GM23338 (cell line): ENCODE measurements around the gene ZBTB3. TPM values are rescaled to one million over a fixed set of nuclear protein-coding genes. Genes with fewer than 3 reads are reported as not detected.

ENCODE experiments used
- ATAC-seq: fragments of 200-7000 bp; cut with Tn5 transposase; 3 replicates; pipeline ENCODE4 v1.9.1; 2020
- DNase-seq: peaks from one replicate; pipeline ENCODE4 v3.0.0-alpha.2; 2015; ENCODE audit warnings: low spot score
- H2AFZ ChIP-seq: fragments of 200-600 bp; sonication (generic); 2 replicates; pipeline ENCODE4 v1.8.0; 2016; ENCODE audit warnings: antibody characterized with exemption, mild to moderate bottlenecking, moderate library complexity
- H3F3A ChIP-seq: fragments of 200-600 bp; sonication (generic); replicated peaks from 2 replicates; pipeline ENCODE4 v1.8.0; 2017; ENCODE audit warnings: antibody characterized with exemption, mixed run types, low read depth
- H3K27ac ChIP-seq: fragments of 200-600 bp; sonication (generic); 2 replicates; pipeline ENCODE4 v1.6.1; 2016; ENCODE audit warnings: low read depth
- H3K27me3 ChIP-seq: fragments of 200-600 bp; sonication (generic); 2 replicates; pipeline ENCODE4 v1.8.0; 2016; ENCODE audit warnings: mild to moderate bottlenecking, mixed run types, moderate library complexity; ENCODE audit not compliant: insufficient read depth
- H3K36me3 ChIP-seq: fragments of 200-600 bp; sonication (generic); 2 replicates; pipeline ENCODE4 v1.8.0; 2016; ENCODE audit warnings: mild to moderate bottlenecking; ENCODE audit not compliant: insufficient read depth
- H3K4me1 ChIP-seq: fragments of 200-600 bp; sonication (generic); 2 replicates; pipeline ENCODE4 v1.8.0; 2016; ENCODE audit warnings: mild to moderate bottlenecking, moderate library complexity; ENCODE audit not compliant: insufficient read depth
- H3K4me2 ChIP-seq: fragments of 200-600 bp; sonication (generic); 2 replicates; pipeline ENCODE4 v1.7.1; 2017; ENCODE audit warnings: mixed run types
- H3K4me3 ChIP-seq: fragments of 200-600 bp; sonication (generic); 2 replicates; pipeline ENCODE4 v1.6.1; 2016; ENCODE audit warnings: mixed run types
- H3K79me2 ChIP-seq: fragments of 200-600 bp; sonication (generic); replicated peaks from 2 replicates; pipeline ENCODE4 v1.8.0; 2017; ENCODE audit warnings: mild to moderate bottlenecking; ENCODE audit not compliant: insufficient read depth
- H3K9me2 ChIP-seq: fragments of 200-600 bp; sonication (generic); 2 replicates; pipeline ENCODE4 v1.8.0; 2017; ENCODE audit not compliant: insufficient read depth
- H4K20me1 ChIP-seq: fragments of 200-600 bp; sonication (generic); replicated peaks from 2 replicates; pipeline ENCODE4 v1.8.0; 2017; ENCODE audit warnings: mild to moderate bottlenecking; ENCODE audit not compliant: insufficient read depth
- H3K27ac Mint-ChIP-seq: 2 replicates; pipeline ENCODE4 v1.8.0; 2020; ENCODE audit warnings: inconsistent platforms, mild to moderate bottlenecking, moderate library complexity, mixed read lengths
- H3K27me3 Mint-ChIP-seq: 3 replicates; pipeline ENCODE4 v1.8.0; 2022; ENCODE audit warnings: low read depth, mild to moderate bottlenecking, moderate library complexity, mixed read lengths, inconsistent platforms; ENCODE audit not compliant: insufficient read depth, poor library complexity
- H3K36me3 Mint-ChIP-seq: 3 replicates; pipeline ENCODE4 v1.8.0; 2021; ENCODE audit warnings: low read depth, mild to moderate bottlenecking, inconsistent platforms, moderate library complexity, mixed read lengths
- H3K4me1 Mint-ChIP-seq: 3 replicates; pipeline ENCODE4 v1.8.0; 2020; ENCODE audit warnings: mild to moderate bottlenecking, inconsistent platforms, mixed read lengths
- H3K4me3 Mint-ChIP-seq: 3 replicates; pipeline ENCODE4 v1.8.0; 2021; ENCODE audit warnings: moderate library complexity, mild to moderate bottlenecking, inconsistent platforms, mixed read lengths
- H3K9me3 Mint-ChIP-seq: 3 replicates; pipeline ENCODE4 v1.8.0; 2020; ENCODE audit warnings: moderate library complexity, mild to moderate bottlenecking, inconsistent platforms, mixed read lengths
- CREB1 ChIP-seq: fragments of 250-450 bp; sonication (Bioruptor Pico); IDR thresholded peaks from 2 replicates; pipeline ENCODE4 v1.5.0; 2020; ENCODE audit warnings: low read depth, mild to moderate bottlenecking, moderate library complexity
- EZH2 ChIP-seq: fragments of 200-600 bp; sonication (generic); IDR thresholded peaks from one replicate; pipeline ENCODE4 v1.8.0; 2017; ENCODE audit warnings: antibody characterized with exemption, mild to moderate bottlenecking, low read depth; ENCODE audit not compliant: unreplicated experiment
- POLR2AphosphoS5 ChIP-seq: IDR thresholded peaks from 2 replicates; pipeline ENCODE4 v1.6.1; 2016; ENCODE audit warnings: antibody characterized with exemption, low read depth
- polyA plus RNA-seq: library from polyadenylated mRNA; unstranded; fragments of >200 nt; fragmentation: Nextera tagmentation; extraction: Ambion mirVana; gene quantifications from 2 replicates; pipeline ENCODE4 v1.2.1, GENCODE V29; 2016
- total RNA-seq: library from RNA; depleted of rRNA; stranded (reverse); fragments of >200 nt; shearing (Covaris generic); gene quantifications from 2 replicates; pipeline ENCODE4 v1.2.3, GENCODE V29; 2014
- TF ChIP-seq, protein P1 (sequence below): IDR thresholded peaks from 2 replicates; pipeline ENCODE4 v1.6.1; 2016; ENCODE audit warnings: antibody characterized with exemption
- TF ChIP-seq, protein P2 (sequence below): IDR thresholded peaks from one replicate; pipeline ENCODE4 v1.6.1; 2018; ENCODE audit warnings: antibody characterized with exemption; ENCODE audit not compliant: unreplicated experiment
- TF ChIP-seq, protein P3 (sequence below): fragments of 250-450 bp; sonication (Bioruptor Pico); IDR thresholded peaks from 2 replicates; pipeline ENCODE4 v1.5.0; 2020; ENCODE audit warnings: mild to moderate bottlenecking, moderate library complexity

Gene ZBTB3
- total and polyA plus RNA-seq, 2 experiments from 2014 or later = 47.8 to 82.6 TPM

DNA sequence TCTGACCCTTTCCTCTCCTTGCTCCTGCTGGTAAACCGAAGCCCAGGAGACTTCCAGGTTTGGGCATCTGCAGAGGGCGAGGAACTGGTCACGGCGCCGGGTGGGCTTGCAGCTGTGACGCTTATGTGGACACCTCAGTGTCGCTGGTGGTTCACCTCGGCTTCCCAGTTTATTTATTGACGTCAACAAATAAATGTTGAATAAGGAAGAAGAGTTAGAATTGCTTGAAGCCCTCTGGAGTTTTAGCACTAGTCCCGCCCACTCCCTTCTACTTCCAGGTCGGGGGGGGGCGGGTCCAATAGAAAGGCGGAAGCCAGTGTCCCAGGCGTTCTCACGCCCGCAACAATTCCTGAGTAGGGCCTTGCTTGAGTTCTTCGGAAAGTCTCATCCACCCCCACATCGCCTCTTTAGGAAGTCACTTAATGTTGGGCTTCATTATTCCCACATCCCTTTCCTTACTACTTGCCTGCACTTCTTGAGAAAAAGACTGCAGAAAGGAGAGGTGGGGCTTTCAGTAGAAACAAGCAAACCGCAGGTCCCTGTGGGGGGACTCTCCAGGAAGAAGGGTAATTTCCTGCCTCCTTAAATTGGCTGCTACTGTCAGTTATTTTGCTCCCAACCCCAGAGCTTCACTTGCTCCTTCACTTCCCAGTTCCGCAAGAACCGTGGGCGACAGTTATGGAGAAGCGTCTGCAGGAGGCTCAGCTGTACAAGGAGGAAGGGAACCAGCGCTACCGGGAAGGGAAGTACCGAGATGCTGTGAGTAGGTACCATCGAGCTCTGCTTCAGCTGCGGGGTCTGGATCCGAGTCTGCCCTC, 25.6 kb downstream of the ZBTB3 start, which contains the start of gene TTC9C:
Gene TTC9C, plus strand, starts transcription at position 316 of the 818 bp plus-strand sequence. Its CDS starts 363 bp downstream, at position 679.
- Mint-ChIP-seq H3K9me3 (no peaks in the 10 kb centered on the region; the same call in 2 of the 3 replicates), H3K27me3 (peaks cover 14% of the 10 kb centered on the region), H3K27ac (peak within 1 kb of the TSS; percentile 99), H3K36me3 (peaks cover 35% of the 10 kb centered on the region), H3K4me1 (peaks cover 21% of the 10 kb centered on the region), H3K4me3 (peak within 1 kb of the TSS; percentile 98)
- Histone ChIP-seq H3K4me2 (peak within 1 kb of the TSS; percentile 98), H3K4me3 (peak within 1 kb of the TSS; percentile 59), H3K79me2 (peaks cover 68% of the 10 kb centered on the region), H3K27ac (peak within 1 kb of the TSS; percentile 97), H3K27me3 (no peaks in the 10 kb centered on the region), H3K36me3 (peaks cover 15% of the 10 kb centered on the region), H4K20me1 (peaks cover 31% of the 10 kb centered on the region), H3K9me2 (no peaks in the 10 kb centered on the region), H3K4me1 (peaks cover 24% of the 10 kb centered on the region), H2AFZ (peak within 1 kb of the TSS; percentile 33; the same call in 1 of the 2 replicates), H3F3A (peaks cover 35% of the 10 kb centered on the region)
- DNase-seq (peak; percentile 94), ATAC-seq (peak; percentile 58)
- TF ChIP-seq, protein P1, sequence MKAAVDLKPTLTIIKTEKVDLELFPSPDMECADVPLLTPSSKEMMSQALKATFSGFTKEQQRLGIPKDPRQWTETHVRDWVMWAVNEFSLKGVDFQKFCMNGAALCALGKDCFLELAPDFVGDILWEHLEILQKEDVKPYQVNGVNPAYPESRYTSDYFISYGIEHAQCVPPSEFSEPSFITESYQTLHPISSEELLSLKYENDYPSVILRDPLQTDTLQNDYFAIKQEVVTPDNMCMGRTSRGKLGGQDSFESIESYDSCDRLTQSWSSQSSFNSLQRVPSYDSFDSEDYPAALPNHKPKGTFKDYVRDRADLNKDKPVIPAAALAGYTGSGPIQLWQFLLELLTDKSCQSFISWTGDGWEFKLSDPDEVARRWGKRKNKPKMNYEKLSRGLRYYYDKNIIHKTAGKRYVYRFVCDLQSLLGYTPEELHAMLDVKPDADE = peak; percentile 67; the same call in 1 of the 2 replicates
- TF ChIP-seq CREB1 (CRISPR knock-in tag) = no peak
- peak; percentile 76 for TF ChIP-seq POLR2AphosphoS5

DNA sequence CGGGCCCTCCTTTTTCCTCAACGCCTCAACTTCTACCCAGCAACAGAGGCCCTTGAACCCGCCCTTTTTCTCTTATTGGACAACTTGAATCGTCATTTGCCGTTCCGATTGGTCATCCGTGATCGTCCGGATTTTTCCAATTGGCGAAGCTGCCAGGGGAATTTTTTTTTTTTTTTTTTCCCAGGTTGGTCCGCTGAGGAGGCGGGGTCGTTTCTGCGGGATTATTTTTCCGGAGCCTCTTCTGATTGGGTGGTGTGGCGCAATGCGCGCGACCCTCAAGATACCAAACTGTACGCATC, 26.1 kb downstream of the ZBTB3 start:
- Mint-ChIP-seq H3K27me3 (peaks cover 14% of the 10 kb centered on the region), H3K36me3 (peaks cover 35% of the 10 kb centered on the region), H3K9me3 (no peaks in the 10 kb centered on the region; the same call in 2 of the 3 replicates), H3K4me1 (peaks cover 21% of the 10 kb centered on the region), H3K27ac (peak overlapping the region; percentile 99), H3K4me3 (peak overlapping the region; percentile 98)
- DNase-seq = peak; percentile 99
- Histone ChIP-seq H3K27ac (peak overlapping the region; percentile 97), H4K20me1 (peaks cover 32% of the 10 kb centered on the region), H3K4me3 (peak overlapping the region; percentile 59), H3K79me2 (peaks cover 71% of the 10 kb centered on the region), H3F3A (peaks cover 38% of the 10 kb centered on the region), H3K4me1 (peaks cover 24% of the 10 kb centered on the region), H3K27me3 (no peaks in the 10 kb centered on the region), H3K36me3 (peaks cover 21% of the 10 kb centered on the region), H3K4me2 (peak overlapping the region; percentile 98), H2AFZ (no peak overlapping the region), H3K9me2 (no peaks in the 10 kb centered on the region)
- TF ChIP-seq, protein P2, sequence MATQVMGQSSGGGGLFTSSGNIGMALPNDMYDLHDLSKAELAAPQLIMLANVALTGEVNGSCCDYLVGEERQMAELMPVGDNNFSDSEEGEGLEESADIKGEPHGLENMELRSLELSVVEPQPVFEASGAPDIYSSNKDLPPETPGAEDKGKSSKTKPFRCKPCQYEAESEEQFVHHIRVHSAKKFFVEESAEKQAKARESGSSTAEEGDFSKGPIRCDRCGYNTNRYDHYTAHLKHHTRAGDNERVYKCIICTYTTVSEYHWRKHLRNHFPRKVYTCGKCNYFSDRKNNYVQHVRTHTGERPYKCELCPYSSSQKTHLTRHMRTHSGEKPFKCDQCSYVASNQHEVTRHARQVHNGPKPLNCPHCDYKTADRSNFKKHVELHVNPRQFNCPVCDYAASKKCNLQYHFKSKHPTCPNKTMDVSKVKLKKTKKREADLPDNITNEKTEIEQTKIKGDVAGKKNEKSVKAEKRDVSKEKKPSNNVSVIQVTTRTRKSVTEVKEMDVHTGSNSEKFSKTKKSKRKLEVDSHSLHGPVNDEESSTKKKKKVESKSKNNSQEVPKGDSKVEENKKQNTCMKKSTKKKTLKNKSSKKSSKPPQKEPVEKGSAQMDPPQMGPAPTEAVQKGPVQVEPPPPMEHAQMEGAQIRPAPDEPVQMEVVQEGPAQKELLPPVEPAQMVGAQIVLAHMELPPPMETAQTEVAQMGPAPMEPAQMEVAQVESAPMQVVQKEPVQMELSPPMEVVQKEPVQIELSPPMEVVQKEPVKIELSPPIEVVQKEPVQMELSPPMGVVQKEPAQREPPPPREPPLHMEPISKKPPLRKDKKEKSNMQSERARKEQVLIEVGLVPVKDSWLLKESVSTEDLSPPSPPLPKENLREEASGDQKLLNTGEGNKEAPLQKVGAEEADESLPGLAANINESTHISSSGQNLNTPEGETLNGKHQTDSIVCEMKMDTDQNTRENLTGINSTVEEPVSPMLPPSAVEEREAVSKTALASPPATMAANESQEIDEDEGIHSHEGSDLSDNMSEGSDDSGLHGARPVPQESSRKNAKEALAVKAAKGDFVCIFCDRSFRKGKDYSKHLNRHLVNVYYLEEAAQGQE = no peak
- TF ChIP-seq, protein P3, sequence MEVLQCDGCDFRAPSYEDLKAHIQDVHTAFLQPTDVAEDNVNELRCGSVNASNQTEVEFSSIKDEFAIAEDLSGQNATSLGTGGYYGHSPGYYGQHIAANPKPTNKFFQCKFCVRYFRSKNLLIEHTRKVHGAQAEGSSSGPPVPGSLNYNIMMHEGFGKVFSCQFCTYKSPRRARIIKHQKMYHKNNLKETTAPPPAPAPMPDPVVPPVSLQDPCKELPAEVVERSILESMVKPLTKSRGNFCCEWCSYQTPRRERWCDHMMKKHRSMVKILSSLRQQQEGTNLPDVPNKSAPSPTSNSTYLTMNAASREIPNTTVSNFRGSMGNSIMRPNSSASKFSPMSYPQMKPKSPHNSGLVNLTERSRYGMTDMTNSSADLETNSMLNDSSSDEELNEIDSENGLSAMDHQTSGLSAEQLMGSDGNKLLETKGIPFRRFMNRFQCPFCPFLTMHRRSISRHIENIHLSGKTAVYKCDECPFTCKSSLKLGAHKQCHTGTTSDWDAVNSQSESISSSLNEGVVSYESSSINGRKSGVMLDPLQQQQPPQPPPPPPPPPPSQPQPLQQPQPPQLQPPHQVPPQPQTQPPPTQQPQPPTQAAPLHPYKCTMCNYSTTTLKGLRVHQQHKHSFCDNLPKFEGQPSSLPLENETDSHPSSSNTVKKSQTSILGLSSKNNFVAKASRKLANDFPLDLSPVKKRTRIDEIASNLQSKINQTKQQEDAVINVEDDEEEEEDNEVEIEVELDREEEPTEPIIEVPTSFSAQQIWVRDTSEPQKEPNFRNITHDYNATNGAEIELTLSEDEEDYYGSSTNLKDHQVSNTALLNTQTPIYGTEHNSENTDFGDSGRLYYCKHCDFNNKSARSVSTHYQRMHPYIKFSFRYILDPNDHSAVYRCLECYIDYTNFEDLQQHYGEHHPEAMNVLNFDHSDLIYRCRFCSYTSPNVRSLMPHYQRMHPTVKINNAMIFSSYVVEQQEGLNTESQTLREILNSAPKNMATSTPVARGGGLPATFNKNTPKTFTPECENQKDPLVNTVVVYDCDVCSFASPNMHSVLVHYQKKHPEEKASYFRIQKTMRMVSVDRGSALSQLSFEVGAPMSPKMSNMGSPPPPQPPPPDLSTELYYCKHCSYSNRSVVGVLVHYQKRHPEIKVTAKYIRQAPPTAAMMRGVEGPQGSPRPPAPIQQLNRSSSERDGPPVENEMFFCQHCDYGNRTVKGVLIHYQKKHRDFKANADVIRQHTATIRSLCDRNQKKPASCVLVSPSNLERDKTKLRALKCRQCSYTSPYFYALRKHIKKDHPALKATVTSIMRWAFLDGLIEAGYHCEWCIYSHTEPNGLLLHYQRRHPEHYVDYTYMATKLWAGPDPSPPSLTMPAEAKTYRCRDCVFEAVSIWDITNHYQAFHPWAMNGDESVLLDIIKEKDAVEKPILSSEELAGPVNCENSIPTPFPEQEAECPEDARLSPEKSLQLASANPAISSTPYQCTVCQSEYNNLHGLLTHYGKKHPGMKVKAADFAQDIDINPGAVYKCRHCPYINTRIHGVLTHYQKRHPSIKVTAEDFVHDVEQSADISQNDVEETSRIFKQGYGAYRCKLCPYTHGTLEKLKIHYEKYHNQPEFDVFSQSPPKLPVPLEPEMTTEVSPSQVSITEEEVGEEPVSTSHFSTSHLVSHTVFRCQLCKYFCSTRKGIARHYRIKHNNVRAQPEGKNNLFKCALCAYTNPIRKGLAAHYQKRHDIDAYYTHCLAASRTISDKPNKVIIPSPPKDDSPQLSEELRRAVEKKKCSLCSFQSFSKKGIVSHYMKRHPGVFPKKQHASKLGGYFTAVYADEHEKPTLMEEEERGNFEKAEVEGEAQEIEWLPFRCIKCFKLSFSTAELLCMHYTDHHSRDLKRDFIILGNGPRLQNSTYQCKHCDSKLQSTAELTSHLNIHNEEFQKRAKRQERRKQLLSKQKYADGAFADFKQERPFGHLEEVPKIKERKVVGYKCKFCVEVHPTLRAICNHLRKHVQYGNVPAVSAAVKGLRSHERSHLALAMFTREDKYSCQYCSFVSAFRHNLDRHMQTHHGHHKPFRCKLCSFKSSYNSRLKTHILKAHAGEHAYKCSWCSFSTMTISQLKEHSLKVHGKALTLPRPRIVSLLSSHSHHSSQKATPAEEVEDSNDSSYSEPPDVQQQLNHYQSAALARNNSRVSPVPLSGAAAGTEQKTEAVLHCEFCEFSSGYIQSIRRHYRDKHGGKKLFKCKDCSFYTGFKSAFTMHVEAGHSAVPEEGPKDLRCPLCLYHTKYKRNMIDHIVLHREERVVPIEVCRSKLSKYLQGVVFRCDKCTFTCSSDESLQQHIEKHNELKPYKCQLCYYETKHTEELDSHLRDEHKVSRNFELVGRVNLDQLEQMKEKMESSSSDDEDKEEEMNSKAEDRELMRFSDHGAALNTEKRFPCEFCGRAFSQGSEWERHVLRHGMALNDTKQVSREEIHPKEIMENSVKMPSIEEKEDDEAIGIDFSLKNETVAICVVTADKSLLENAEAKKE (CRISPR knock-in tag) = no peak
- TF ChIP-seq CREB1 (CRISPR knock-in tag) (no peak), EZH2 (no peak)
- peak; percentile 66 for ATAC-seq
